K562 (cell line): ENCODE measurements around the gene LZTS2.

Source experiments
- ARID2 ChIP-seq: fragments of 450-650 bp; IDR thresholded peaks from 2 replicates; pipeline ENCODE4 v1.6.1; 2017; ENCODE audit warnings: antibody characterized with exemption, mild to moderate bottlenecking
- CAMTA2 ChIP-seq: fragments of 250-450 bp; sonication (Bioruptor Pico); conservative IDR thresholded peaks from 2 replicates; pipeline ENCODE4 v1.5.1; 2022
- CTBP1 ChIP-seq: fragments of 450-650 bp; IDR thresholded peaks from 2 replicates; pipeline ENCODE4 v1.6.1; 2016; ENCODE audit warnings: borderline replicate concordance
- CTCF ChIP-seq, 3 experiments: IDR thresholded peaks in 2 of 3; conservative IDR thresholded peaks in 1 of 3; 2 replicates each; pipeline ENCODE4 v1.5.1; 2011 to 2012; ENCODE audit warnings: low read length in 3 of 3, mild to moderate bottlenecking in 3 of 3, control low read depth in 2 of 3, improper control_type of control experiment in 1 of 3, inconsistent platforms in 1 of 3, low read depth in 1 of 3, mixed read lengths in 1 of 3, moderate library complexity in 1 of 3; ENCODE audit not compliant: insufficient read depth in 2 of 3
- ETV6 ChIP-seq, 3 experiments: fragments of 150-350 bp in 1 of 3; sonication (generic) in 1 of 3; formaldehyde crosslinking in 1 of 3; IDR thresholded peaks; 2 replicates each; pipeline versions ENCODE4 v1.6.1 to v1.8.0; 2014 to 2022; ENCODE audit warnings: borderline replicate concordance in 2 of 3, low read depth in 2 of 3, antibody characterized with exemption in 1 of 3, low read length in 1 of 3, mild to moderate bottlenecking in 1 of 3, missing genetic modification reagents in 1 of 3
- HBP1 ChIP-seq: fragments of 450-650 bp; formaldehyde crosslinking; IDR thresholded peaks from 2 replicates; pipeline ENCODE4 v1.4.0; 2022; ENCODE audit warnings: missing genetic modification characterization
- MLX ChIP-seq, 2 experiments: fragments of 450-650 bp in 1 of 2; sonication (generic) in 1 of 2; formaldehyde crosslinking; conservative IDR thresholded peaks; 2 replicates each; pipeline versions ENCODE4 v1.4.0 to v1.8.1; 2020 to 2022; ENCODE audit warnings: mild to moderate bottlenecking in 1 of 2, missing genetic modification reagents in 1 of 2
- NFE2L1 ChIP-seq: fragments of 450-650 bp; IDR thresholded peaks from 2 replicates; pipeline ENCODE4 v1.6.1; 2016; ENCODE audit warnings: missing genetic modification characterization, low read depth, mild to moderate bottlenecking, missing compliant biosample characterization, moderate library complexity, borderline replicate concordance
- POLR2AphosphoS5 ChIP-seq: IDR thresholded peaks from 2 replicates; pipeline ENCODE4 v1.6.1; 2011; ENCODE audit warnings: mild to moderate bottlenecking, low read depth, low read length, moderate library complexity; ENCODE audit not compliant: control insufficient read depth, insufficient read depth
- RFX1 ChIP-seq: fragments of 450-650 bp; IDR thresholded peaks from 2 replicates; pipeline ENCODE4 v1.6.1; 2016; ENCODE audit warnings: mild to moderate bottlenecking, moderate library complexity
- ZBTB33 ChIP-seq: sonication (generic); formaldehyde crosslinking; IDR thresholded peaks from 2 replicates; pipeline ENCODE4 v1.8.1; 2023; ENCODE audit warnings: mild to moderate bottlenecking, missing genetic modification reagents
- ZBTB49 ChIP-seq: sonication (generic); formaldehyde crosslinking; IDR thresholded peaks from 2 replicates; pipeline ENCODE4 v1.8.0; 2022; ENCODE audit warnings: missing genetic modification reagents, mild to moderate bottlenecking, borderline replicate concordance
- ZNF24 ChIP-seq: fragments of 450-650 bp; IDR thresholded peaks from 2 replicates; pipeline ENCODE4 v1.6.1; 2016
- ZNF639 ChIP-seq, 2 experiments: fragments of 200-800 bp in 1 of 2; sonication (Bioruptor generic) in 1 of 2; sonication (generic) in 1 of 2; formaldehyde crosslinking in 1 of 2; IDR thresholded peaks in 1 of 2; conservative IDR thresholded peaks in 1 of 2; 2 replicates each; pipeline versions ENCODE4 v1.5.0 to v1.6.1; 2016 to 2020; ENCODE audit warnings: missing compliant biosample characterization in 1 of 2, missing genetic modification characterization in 1 of 2, missing genetic modification reagents in 1 of 2

- TF ChIP-seq MLX (CRISPR knock-in tag; conservative IDR thresholded peaks at IDR 0.05) (no peak), CTBP1 (no peak), CTCF (IDR thresholded peaks at IDR 0.05 in 2 of 3, conservative IDR thresholded peaks at IDR 0.05 in 1 of 3; ENCODE audit: insufficient read depth in 2 of 3, low read depth in 1 of 3, low read length in 3 of 3) (no peak), ZNF639 (CRISPR knock-in tag; conservative IDR thresholded peaks at IDR 0.05 in 1 of 2, IDR thresholded peaks at IDR 0.05 in 1 of 2) (no peak), HBP1 (CRISPR knock-in tag) (no peak), ETV6 (IDR thresholded peaks at IDR 0.05; ENCODE audit: borderline replicate concordance in 1 of 2, low read depth in 2 of 2, low read length in 1 of 2) (no peak), ETV6 (CRISPR knock-in tag; IDR thresholded peaks at IDR 0.05; ENCODE audit: borderline replicate concordance) (no peak), ARID2 (no peak), NFE2L1 (tag) (no peak), ZNF24 (no peak), ZBTB49 (no peak), ZBTB33 (CRISPR knock-in tag) (no peak), POLR2AphosphoS5 (no peak), RFX1 (no peak), CAMTA2 (CRISPR knock-in tag) (no peak)
Observed at GRCh38 chr10:101031128-101031795, 31.7 kb downstream of the LZTS2 start, which contains the start of the genes PDZD7 and SFXN3.
